GM19455 (cell line): ENCODE results near the gene CMC1.
A peak's percentile ranks its signal among the peaks of the same experiment; 100 is the strongest.

Source experiments
- ATAC-seq: cut with Tn5 transposase; IDR thresholded peaks from one replicate; pipeline ENCODE4 v1.9.1; 2021; ENCODE audit not compliant: unreplicated experiment

Gene CMC1

GRCh38 chr3:28295898-28296490 is 54.6 kb downstream of the CMC1 start:
- ATAC-seq: no peak

GRCh38 chr3:28299705-28300104 is 58.3 kb downstream of the CMC1 start:
- ATAC-seq: no peak

GRCh38 chr3:28300345-28300962 is 59.0 kb downstream of the CMC1 start:
- ATAC-seq: no peak

GRCh38 chr3:28301688-28302087 is 60.3 kb downstream of the CMC1 start:
- ATAC-seq: no peak

GRCh38 chr3:28308196-28308595 is 66.8 kb downstream of the CMC1 start:
- no peak for ATAC-seq

GRCh38 chr3:28315711-28316110 is 74.3 kb downstream of the CMC1 start:
- ATAC-seq: no peak

GRCh38 chr3:28316226-28316625 is 74.8 kb downstream of the CMC1 start:
- ATAC-seq: no peak

GRCh38 chr3:28317438-28318022 is 76.1 kb downstream of the CMC1 start:
- peak; percentile 77 for ATAC-seq

- no peak for ATAC-seq
Observed at GRCh38 chr3:28320981-28321380, 79.6 kb downstream of the CMC1 start.

GRCh38 chr3:28322464-28322863 is 81.0 kb downstream of the CMC1 start:
- no peak for ATAC-seq

- ATAC-seq: peak; percentile 73
Observed at GRCh38 chr3:28326458-28326926, 85.1 kb downstream of the CMC1 start.

GRCh38 chr3:28328188-28329151 is 87.1 kb downstream of the CMC1 start:
- ATAC-seq: peak; percentile 45

- ATAC-seq: no peak
Observed at GRCh38 chr3:28334552-28334951, 93.1 kb downstream of the CMC1 start.

- no peak for ATAC-seq
Observed at GRCh38 chr3:28335246-28335645, 93.8 kb downstream of the CMC1 start.

GRCh38 chr3:28337230-28337629 is 95.8 kb downstream of the CMC1 start:
- ATAC-seq: no peak

GRCh38 chr3:28343144-28343543 is 101.7 kb downstream of the CMC1 start:
- no peak for ATAC-seq

- no peak for ATAC-seq
Observed at GRCh38 chr3:28345690-28346089, 104.3 kb downstream of the CMC1 start.

- no peak for ATAC-seq
Observed at GRCh38 chr3:28347374-28348264, 106.2 kb downstream of the CMC1 start.

GRCh38 chr3:28348265-28348628 is 106.8 kb downstream of the CMC1 start:
- no peak for ATAC-seq
